Cardiac fibroblast (primary cell): ENCODE data around the gene CLIC1.

Experiments used
- DNase-seq, 2 donors: peaks; one replicate each; pipeline versions ENCODE4 v3.0.0 to v3.0.0-alpha.2; 2010; ENCODE audit warnings: low read depth in 2 of 2
- H3K4me3 ChIP-seq, 2 donors: replicated peaks in 1 of 2; 1 replicate in 1 of 2; 2 replicates in 1 of 2; pipeline ENCODE4 v1.5.1; 2011; ENCODE audit warnings: low read depth in 2 of 2, low read length in 2 of 2, mild to moderate bottlenecking in 2 of 2, moderate library complexity in 1 of 2
- TF ChIP-seq, protein P1 (sequence below): IDR thresholded peaks from one replicate; pipeline ENCODE4 v1.5.1; 2011; ENCODE audit warnings: low read depth, mild to moderate bottlenecking, low read length, inconsistent platforms

Gene CLIC1

GRCh38 chr6:31762878-31763618 is 26.7 kb upstream of the CLIC1 start:
- H3K4me3 ChIP-seq: no peak overlapping the region
- DNase-seq: no peak
- TF ChIP-seq, protein P1, sequence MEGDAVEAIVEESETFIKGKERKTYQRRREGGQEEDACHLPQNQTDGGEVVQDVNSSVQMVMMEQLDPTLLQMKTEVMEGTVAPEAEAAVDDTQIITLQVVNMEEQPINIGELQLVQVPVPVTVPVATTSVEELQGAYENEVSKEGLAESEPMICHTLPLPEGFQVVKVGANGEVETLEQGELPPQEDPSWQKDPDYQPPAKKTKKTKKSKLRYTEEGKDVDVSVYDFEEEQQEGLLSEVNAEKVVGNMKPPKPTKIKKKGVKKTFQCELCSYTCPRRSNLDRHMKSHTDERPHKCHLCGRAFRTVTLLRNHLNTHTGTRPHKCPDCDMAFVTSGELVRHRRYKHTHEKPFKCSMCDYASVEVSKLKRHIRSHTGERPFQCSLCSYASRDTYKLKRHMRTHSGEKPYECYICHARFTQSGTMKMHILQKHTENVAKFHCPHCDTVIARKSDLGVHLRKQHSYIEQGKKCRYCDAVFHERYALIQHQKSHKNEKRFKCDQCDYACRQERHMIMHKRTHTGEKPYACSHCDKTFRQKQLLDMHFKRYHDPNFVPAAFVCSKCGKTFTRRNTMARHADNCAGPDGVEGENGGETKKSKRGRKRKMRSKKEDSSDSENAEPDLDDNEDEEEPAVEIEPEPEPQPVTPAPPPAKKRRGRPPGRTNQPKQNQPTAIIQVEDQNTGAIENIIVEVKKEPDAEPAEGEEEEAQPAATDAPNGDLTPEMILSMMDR: no peak

DNA sequence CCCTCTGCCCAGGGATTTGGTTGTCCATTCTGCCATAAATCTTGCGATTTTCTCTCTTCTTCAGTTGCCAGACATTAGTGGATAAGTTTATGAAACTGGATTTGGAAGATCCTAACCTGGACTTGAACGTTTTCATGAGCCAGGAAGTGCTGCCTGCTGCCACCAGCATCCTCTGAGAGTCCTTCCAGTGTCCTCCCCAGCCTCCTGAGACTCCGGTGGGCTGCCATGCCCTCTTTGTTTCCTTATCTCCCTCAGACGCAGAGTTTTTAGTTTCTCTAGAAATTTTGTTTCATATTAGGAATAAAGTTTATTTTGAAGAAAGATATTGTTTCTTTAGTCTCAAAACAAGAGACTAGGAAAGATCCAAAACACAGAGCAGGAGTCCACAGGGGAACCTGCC is 26.0 kb upstream of the CLIC1 start, which contains the start of gene SAPCD1:
SAPCD1 (plus strand) TSS at position 301 of the 400 bp plus-strand sequence. CDS start 399 bp downstream, outside the sequence.
- DNase-seq: no peak
- TF ChIP-seq, protein P1: no peak
- H3K4me3 ChIP-seq: no peak within 1 kb of the TSS

DNA sequence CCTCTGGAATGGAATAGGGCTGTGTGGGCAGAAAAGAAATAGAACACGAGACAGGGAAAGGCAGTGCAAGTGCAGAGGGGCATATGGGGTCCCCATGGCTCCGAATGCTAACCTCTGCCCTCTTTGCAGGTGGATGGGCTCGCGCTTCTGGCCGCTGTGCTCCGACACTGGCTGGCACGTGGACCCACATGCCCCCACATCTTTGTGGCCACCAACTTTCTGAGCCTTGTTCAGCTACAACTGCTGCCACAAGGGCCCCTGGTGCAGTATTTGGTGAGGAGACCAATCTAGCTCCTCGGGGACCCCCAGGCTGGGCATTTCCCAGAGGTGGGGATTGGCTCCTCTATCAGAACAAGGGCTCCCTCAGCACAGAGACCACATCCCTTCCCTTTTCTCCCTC is 25.0 kb upstream of the CLIC1 start:
- H3K4me3 ChIP-seq: no peak overlapping the region
- no peak for DNase-seq
- TF ChIP-seq, protein P1: no peak

- no peak overlapping the region for H3K4me3 ChIP-seq
- TF ChIP-seq, protein P1: no peak
- no peak for DNase-seq
Observed at GRCh38 chr6:31760790-31761189, 24.5 kb upstream of the CLIC1 start.

GRCh38 chr6:31758281-31758680 is 22.0 kb upstream of the CLIC1 start:
- no peak overlapping the region for H3K4me3 ChIP-seq
- TF ChIP-seq, protein P1: no peak
- DNase-seq: no peak

- H3K4me3 ChIP-seq: no peak overlapping the region
- TF ChIP-seq, protein P1: no peak
- peak; percentile 53 to 91 for DNase-seq
Observed at GRCh38 chr6:31752739-31753319, 16.5 kb upstream of the CLIC1 start.
